ENCODE data around the gene DAD1. TPM values are rescaled to one million over a fixed set of nuclear protein-coding genes. Genes with fewer than 3 reads are reported as not detected.

DAD1 gene
- total RNA-seq, 2 donors from 2014 or later, result 250 to 251 TPM

- no peak overlapping the region for H3K4me3 ChIP-seq
- TF ChIP-seq CTCF (IDR thresholded peaks at IDR 0.05), result no peak
- peaks cover 33% of the 10 kb centered on the region for H3K36me3 ChIP-seq
- no peaks in the 10 kb centered on the region for H3K27me3 ChIP-seq
- H3K27ac ChIP-seq, result no peak overlapping the region
- no peaks in the 10 kb centered on the region for H3K9me3 ChIP-seq
- DNase-seq (ENCODE audit: low spot score), result no peak
- peaks cover 0 to 6% of the 10 kb centered on the region in 2 donors for H3K4me1 ChIP-seq
Observed at GRCh38 chr14:22613736-22614239, 24.8 kb upstream of the DAD1 start.

- H3K4me1 ChIP-seq, result peaks cover 0 to 6% of the 10 kb centered on the region in 2 donors
- no peak overlapping the region for H3K27ac ChIP-seq
- no peaks in the 10 kb centered on the region for H3K27me3 ChIP-seq
- H3K36me3 ChIP-seq, result peaks cover 37% of the 10 kb centered on the region
- no peak for TF ChIP-seq CTCF (IDR thresholded peaks at IDR 0.05)
- no peak overlapping the region for H3K4me3 ChIP-seq
- no peak for DNase-seq (ENCODE audit: low spot score)
- no peaks in the 10 kb centered on the region for H3K9me3 ChIP-seq
Observed at GRCh38 chr14:22613106-22613695, 24.2 kb upstream of the DAD1 start.

- peaks cover 0 to 6% of the 10 kb centered on the region in 2 donors for H3K4me1 ChIP-seq
- no peak for TF ChIP-seq CTCF (IDR thresholded peaks at IDR 0.05)
- no peak for DNase-seq (ENCODE audit: low spot score)
- no peak overlapping the region for H3K4me3 ChIP-seq
- H3K36me3 ChIP-seq, result peaks cover 60% of the 10 kb centered on the region
- H3K27ac ChIP-seq, result no peak overlapping the region
- no peaks in the 10 kb centered on the region for H3K27me3 ChIP-seq
- H3K9me3 ChIP-seq, result no peaks in the 10 kb centered on the region
Observed at GRCh38 chr14:22610931-22611330, 21.9 kb upstream of the DAD1 start.

- peaks cover 96% of the 10 kb centered on the region for H3K36me3 ChIP-seq
- no peak for DNase-seq (ENCODE audit: low spot score)
- no peak for TF ChIP-seq CTCF (IDR thresholded peaks at IDR 0.05)
- H3K4me1 ChIP-seq, result no peaks in the 10 kb centered on the region
- H3K4me3 ChIP-seq, result no peak overlapping the region
- H3K27ac ChIP-seq, result no peak overlapping the region
- no peaks in the 10 kb centered on the region for H3K27me3 ChIP-seq
- H3K9me3 ChIP-seq, result no peaks in the 10 kb centered on the region
Observed at GRCh38 chr14:22607291-22607690, 18.3 kb upstream of the DAD1 start.

- peaks cover 95% of the 10 kb centered on the region for H3K36me3 ChIP-seq
- no peaks in the 10 kb centered on the region for H3K27me3 ChIP-seq
- no peak for TF ChIP-seq CTCF (IDR thresholded peaks at IDR 0.05)
- H3K9me3 ChIP-seq, result no peaks in the 10 kb centered on the region
- DNase-seq (ENCODE audit: low spot score), result no peak
- no peak overlapping the region for H3K4me3 ChIP-seq
- no peak overlapping the region for H3K27ac ChIP-seq
- H3K4me1 ChIP-seq, result no peaks in the 10 kb centered on the region
Observed at GRCh38 chr14:22606380-22606779, 17.4 kb upstream of the DAD1 start.

- DNase-seq (ENCODE audit: low spot score), result no peak
- peaks cover 62% of the 10 kb centered on the region for H3K36me3 ChIP-seq
- H3K9me3 ChIP-seq, result no peaks in the 10 kb centered on the region
- peaks cover 0 to 17% of the 10 kb centered on the region in 2 donors for H3K4me1 ChIP-seq
- no peak overlapping the region for H3K4me3 ChIP-seq
- H3K27ac ChIP-seq, result no peak overlapping the region
- no peaks in the 10 kb centered on the region for H3K27me3 ChIP-seq
- no peak for TF ChIP-seq CTCF (IDR thresholded peaks at IDR 0.05)
Observed at GRCh38 chr14:22602862-22603261, 13.8 kb upstream of the DAD1 start.
